HG03196 (cell line): Measurements from ENCODE around the gene CLP1.
"Not testable (repeated sequence)": the region's sequence is repeated elsewhere in the genome, so short reads cannot be mapped to it uniquely, and the experiment has no call there.

Experiments
- ATAC-seq: cut with Tn5 transposase; IDR thresholded peaks from one replicate; pipeline ENCODE4 v1.9.1; 2021; ENCODE audit not compliant: unreplicated experiment

Gene CLP1

GRCh38 chr11:57640068-57640800 lies 17.3 kb upstream of the CLP1 start:
- ATAC-seq = no peak

GRCh38 chr11:57641011-57641807 lies 16.4 kb upstream of the CLP1 start:
- no peak for ATAC-seq

- ATAC-seq = no peak
Measured at GRCh38 chr11:57643802-57644201, 13.8 kb upstream of the CLP1 start.

GRCh38 chr11:57644748-57645688 lies 12.5 kb upstream of the CLP1 start:
- ATAC-seq = no peak

- ATAC-seq = no peak
Measured at GRCh38 chr11:57645689-57646085, 11.9 kb upstream of the CLP1 start.

GRCh38 chr11:57646194-57646798 lies 11.3 kb upstream of the CLP1 start:
- no peak for ATAC-seq

GRCh38 chr11:57646799-57647303 lies 10.7 kb upstream of the CLP1 start:
- no peak for ATAC-seq

- ATAC-seq = no peak
Measured at GRCh38 chr11:57647372-57647771, 10.2 kb upstream of the CLP1 start.

- no peak for ATAC-seq
Measured at GRCh38 chr11:57647960-57648800, 9.4 kb upstream of the CLP1 start.

- ATAC-seq = no peak
Measured at GRCh38 chr11:57648801-57649735, 8.5 kb upstream of the CLP1 start.

GRCh38 chr11:57649826-57650738 lies 7.5 kb upstream of the CLP1 start, which contains the start of gene YPEL4:
TSS of gene YPEL4 (minus strand) at chr11:57649912. CDS start at chr11:57647107, 2,805 bp downstream.
- ATAC-seq = no peak

GRCh38 chr11:57650739-57651090 lies 6.8 kb upstream of the CLP1 start:
- no peak for ATAC-seq

GRCh38 chr11:57651408-57651807 lies 6.2 kb upstream of the CLP1 start:
- ATAC-seq = no peak

GRCh38 chr11:57652230-57652629 lies 5.3 kb upstream of the CLP1 start:
- not testable (repeated sequence) for ATAC-seq

- ATAC-seq = no peak
Measured at GRCh38 chr11:57652662-57653061, 4.9 kb upstream of the CLP1 start.

GRCh38 chr11:57653163-57653562 lies 4.4 kb upstream of the CLP1 start:
- ATAC-seq = no peak

GRCh38 chr11:57656885-57657193 lies 723 bp upstream of the CLP1 start:
- no peak for ATAC-seq

GRCh38 chr11:57658023-57658361 lies 430 bp downstream of the CLP1 start:
- no peak for ATAC-seq
